Measurements from ENCODE around the gene MUSK. TPM values are rescaled to one million over a fixed set of nuclear protein-coding genes. Genes with fewer than 3 reads are reported as not detected.

The MUSK gene
- total and polyA plus RNA-seq, 2 donors (not counting 3 experiments of a cell fraction or from before 2014, with no cell fraction given): 0.08 TPM; not detected in 1

GRCh38 chr9:110808599-110808980, 140.0 kb downstream of the MUSK start:
- Histone ChIP-seq H3K9ac (replicated peaks; ENCODE audit: extremely low read depth, insufficient read depth, low read length) (no peak overlapping the region), H3K9me1 (replicated peaks; ENCODE audit: control insufficient read depth, extremely low read depth, insufficient read depth, low read length) (no peaks in the 10 kb centered on the region), H4K20me1 (replicated peaks; ENCODE audit: control insufficient read depth, extremely low read depth, insufficient read depth, low read length) (no peaks in the 10 kb centered on the region), H3K9me3 (replicated peaks; ENCODE audit: control insufficient read depth, insufficient read depth, low read length) (no peaks in the 10 kb centered on the region), H3K27ac (ENCODE audit: insufficient read depth, low read depth, low read length) (no peak overlapping the region), H3K27me3 (ENCODE audit: control insufficient read depth in 2 of 2, insufficient read depth in 2 of 2, low read length in 2 of 2) (no peaks in the 10 kb centered on the region), H3K79me2 (ENCODE audit: control insufficient read depth, insufficient read depth, low read length) (no peaks in the 10 kb centered on the region), H3K4me3 (replicated peaks in 1 of 3; ENCODE audit: insufficient read depth in 1 of 3, low read depth in 1 of 3, low read length in 3 of 3) (no peak overlapping the region), H3K4me2 (ENCODE audit: insufficient read depth, low read length) (no peak overlapping the region), H2AFZ (ENCODE audit: low read depth, low read length) (no peak overlapping the region), H3K36me3 (ENCODE audit: control insufficient read depth in 2 of 2, extremely low read depth in 1 of 2, insufficient read depth in 2 of 2, low read length in 2 of 2) (no peaks in the 10 kb centered on the region), H3K4me1 (ENCODE audit: control insufficient read depth, extremely low read depth, insufficient read depth, low read length) (no peaks in the 10 kb centered on the region)
- CTCF ChIA-PET: no interaction called here
- DNase-seq (ENCODE audit: low read depth, low spot score): no peak
- intact Hi-C loops (cut with micrococcal nuclease) (no loop called here), dilution Hi-C loops (cut with MboI; ENCODE audit: extremely low pct_ligation_motif_present, low sequenced_read_pairs) (no loop called here)
- no peak for FAIRE-seq
- POLR2A ChIA-PET: interaction anchor here (0.6 kb wide), 1 partner anchor 63 kb away, joined by 5 read pairs; no protein-coding TSS in a partner anchor
- BruUV-seq (replicated peaks): no TSS peak
- TF ChIP-seq EZH2 (IDR thresholded peaks at IDR 0.05; ENCODE audit: borderline replicate concordance, low read depth, low read length, severe bottlenecking) (no peak), JUN (IDR thresholded peaks at IDR 0.05; ENCODE audit: borderline replicate concordance, insufficient read depth, insufficient read length, low read depth) (no peak), GATA2 (IDR thresholded peaks at IDR 0.05; ENCODE audit: insufficient read depth, insufficient read length, low read depth, low read length) (no peak), POLR2AphosphoS5 (IDR thresholded peaks at IDR 0.05; ENCODE audit: insufficient read depth, low read depth, low read length) (no peak), CTCF (IDR thresholded peaks at IDR 0.05; ENCODE audit: extremely low read depth in 1 of 2, insufficient read depth in 1 of 2, low read depth in 1 of 2, low read length in 2 of 2) (no peak), POLR2A (IDR thresholded peaks at IDR 0.05; ENCODE audit: low read depth, low read length) (no peak), FOS (IDR thresholded peaks at IDR 0.05; ENCODE audit: borderline replicate concordance, insufficient read depth, low read length) (no peak), MYC (IDR thresholded peaks at IDR 0.05; ENCODE audit: low read depth, low read length) (no peak), MAX (IDR thresholded peaks at IDR 0.05; ENCODE audit: insufficient read depth, insufficient read length) (no peak)

All from endothelial cell of umbilical vein (primary cell).